Neural crest cell (in vitro differentiated cells): Measurements from ENCODE around the gene SIPA1L3. TPM values are rescaled to one million over a fixed set of nuclear protein-coding genes. Genes with fewer than 3 reads are reported as not detected.

Source experiments
- DNase-seq: peaks from one replicate; pipeline ENCODE4 v3.0.0; 2021; ENCODE audit warnings: low read depth, mixed read lengths, low spot score
- H3K27ac Mint-ChIP-seq: one replicate; pipeline ENCODE4 v1.8.0; 2021; ENCODE audit warnings: mild to moderate bottlenecking, mixed read lengths; ENCODE audit not compliant: unreplicated experiment
- H3K27me3 Mint-ChIP-seq: 2 replicates; pipeline ENCODE4 v1.8.0; 2021; ENCODE audit warnings: low read depth, mild to moderate bottlenecking, mixed read lengths
- H3K36me3 Mint-ChIP-seq: 2 replicates; pipeline ENCODE4 v1.8.0; 2021; ENCODE audit warnings: low read depth, mild to moderate bottlenecking, mixed read lengths
- H3K4me1 Mint-ChIP-seq: 2 replicates; pipeline ENCODE4 v1.8.0; 2021; ENCODE audit warnings: mixed read lengths
- H3K4me3 Mint-ChIP-seq: one replicate; pipeline ENCODE4 v1.8.0; 2021; ENCODE audit warnings: mild to moderate bottlenecking, mixed read lengths
- H3K9me3 Mint-ChIP-seq: 2 replicates; pipeline ENCODE4 v1.8.0; 2021; ENCODE audit warnings: mixed read lengths
- total RNA-seq: library from RNA; stranded (reverse); gene quantifications from 2 replicates; pipeline ENCODE4 v1.2.1, GENCODE V29; 2021
- TF ChIP-seq, protein P1 (sequence below): fragments of 200-600 bp; sonication (generic); conservative IDR thresholded peaks from 2 replicates; pipeline ENCODE4 v1.5.0; 2021; ENCODE audit warnings: antibody characterized with exemption, mild to moderate bottlenecking

Gene SIPA1L3
- total RNA-seq, 1 donor from 2014 or later = 41.2 TPM

DNA sequence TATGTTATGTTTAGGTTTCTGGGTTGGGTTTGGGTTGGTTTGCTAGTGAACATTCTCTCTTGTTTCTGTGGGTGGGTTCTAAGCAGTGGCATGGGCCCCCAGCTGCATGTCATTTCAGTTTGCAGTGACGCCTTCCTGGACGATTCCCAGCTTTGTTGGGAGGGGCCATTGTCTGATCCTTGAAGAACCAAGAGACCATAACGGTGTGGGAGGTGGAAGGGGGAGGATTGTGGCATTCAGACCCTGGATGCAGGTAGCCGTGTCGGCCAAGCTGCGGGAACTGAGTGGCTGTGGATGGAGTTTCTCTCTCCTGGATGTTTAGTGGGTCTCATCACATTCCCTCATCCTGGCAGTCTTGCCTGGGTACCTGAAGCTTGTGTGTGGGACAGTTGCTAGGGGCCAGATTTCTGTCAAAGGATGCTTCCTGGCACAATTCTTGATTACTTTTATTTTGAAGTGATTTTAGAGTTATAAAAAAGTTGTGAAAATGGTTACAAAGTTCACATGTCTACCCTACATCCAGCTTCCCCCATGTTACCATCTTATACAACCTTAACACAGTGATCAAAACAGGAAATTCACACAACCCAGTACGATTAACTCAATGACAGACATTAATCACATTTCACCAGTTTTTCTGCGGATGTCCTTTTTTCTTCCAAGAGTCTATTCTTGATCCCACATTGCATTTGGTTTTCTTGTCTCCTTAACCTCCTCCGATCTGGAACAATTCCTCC, 123.8 kb downstream of the SIPA1L3 start:
- Mint-ChIP-seq H3K36me3 (peaks cover 9% of the 10 kb centered on the region), H3K4me3 (no peak overlapping the region), H3K9me3 (no peaks in the 10 kb centered on the region), H3K4me1 (peaks cover 10% of the 10 kb centered on the region), H3K27ac (no peak overlapping the region), H3K27me3 (no peaks in the 10 kb centered on the region)
- TF ChIP-seq, protein P1, sequence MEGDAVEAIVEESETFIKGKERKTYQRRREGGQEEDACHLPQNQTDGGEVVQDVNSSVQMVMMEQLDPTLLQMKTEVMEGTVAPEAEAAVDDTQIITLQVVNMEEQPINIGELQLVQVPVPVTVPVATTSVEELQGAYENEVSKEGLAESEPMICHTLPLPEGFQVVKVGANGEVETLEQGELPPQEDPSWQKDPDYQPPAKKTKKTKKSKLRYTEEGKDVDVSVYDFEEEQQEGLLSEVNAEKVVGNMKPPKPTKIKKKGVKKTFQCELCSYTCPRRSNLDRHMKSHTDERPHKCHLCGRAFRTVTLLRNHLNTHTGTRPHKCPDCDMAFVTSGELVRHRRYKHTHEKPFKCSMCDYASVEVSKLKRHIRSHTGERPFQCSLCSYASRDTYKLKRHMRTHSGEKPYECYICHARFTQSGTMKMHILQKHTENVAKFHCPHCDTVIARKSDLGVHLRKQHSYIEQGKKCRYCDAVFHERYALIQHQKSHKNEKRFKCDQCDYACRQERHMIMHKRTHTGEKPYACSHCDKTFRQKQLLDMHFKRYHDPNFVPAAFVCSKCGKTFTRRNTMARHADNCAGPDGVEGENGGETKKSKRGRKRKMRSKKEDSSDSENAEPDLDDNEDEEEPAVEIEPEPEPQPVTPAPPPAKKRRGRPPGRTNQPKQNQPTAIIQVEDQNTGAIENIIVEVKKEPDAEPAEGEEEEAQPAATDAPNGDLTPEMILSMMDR = no peak
- no peak for DNase-seq

DNA sequence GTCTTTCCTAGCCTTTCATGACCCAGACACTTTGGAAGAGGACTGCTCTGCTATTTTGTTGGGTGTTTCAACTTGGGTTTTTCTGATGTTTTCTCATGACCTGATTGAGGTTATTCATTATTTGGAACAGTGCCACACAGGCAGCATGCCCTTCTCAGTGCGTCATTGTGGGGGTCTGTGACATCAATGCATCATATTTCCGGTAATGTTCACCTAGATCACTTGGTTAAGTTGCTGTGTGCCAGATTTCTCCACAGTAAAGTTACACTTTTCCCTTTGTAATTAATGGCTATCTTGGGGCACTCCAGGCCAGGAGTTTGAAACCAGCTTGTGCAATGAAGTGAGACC, 124.4 kb downstream of the SIPA1L3 start:
- DNase-seq = no peak
- TF ChIP-seq, protein P1 = no peak
- no peak overlapping the region for H3K4me3 Mint-ChIP-seq
- peak overlapping the region; percentile 5 for H3K27ac Mint-ChIP-seq
- H3K27me3 Mint-ChIP-seq = no peaks in the 10 kb centered on the region
- H3K36me3 Mint-ChIP-seq = peaks cover 9% of the 10 kb centered on the region
- peaks cover 14% of the 10 kb centered on the region for H3K4me1 Mint-ChIP-seq
- no peaks in the 10 kb centered on the region for H3K9me3 Mint-ChIP-seq

DNA sequence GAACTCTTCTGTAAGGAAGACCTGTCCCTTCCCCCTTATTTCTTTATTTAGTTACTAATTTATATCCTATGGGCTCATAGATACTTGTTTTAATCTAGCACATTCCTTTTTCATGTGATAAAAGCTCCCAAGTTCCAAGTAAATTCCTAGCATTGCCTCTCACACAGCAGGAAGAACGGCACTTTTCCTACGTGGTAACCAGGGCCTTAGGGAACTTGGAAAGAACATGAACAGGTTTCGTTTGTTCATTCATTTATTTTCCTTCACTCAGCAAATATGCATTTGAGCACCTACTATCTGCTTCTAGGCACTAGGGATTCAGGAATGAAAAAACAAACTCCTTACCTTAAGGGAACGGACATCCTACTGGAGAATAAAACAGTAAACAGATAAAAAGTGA, 125.1 kb downstream of the SIPA1L3 start:
- Mint-ChIP-seq H3K36me3 (peaks cover 9% of the 10 kb centered on the region), H3K4me3 (no peak overlapping the region), H3K4me1 (peaks cover 20% of the 10 kb centered on the region), H3K27me3 (no peaks in the 10 kb centered on the region), H3K27ac (no peak overlapping the region), H3K9me3 (no peaks in the 10 kb centered on the region)
- TF ChIP-seq, protein P1 = no peak
- DNase-seq = no peak

DNA sequence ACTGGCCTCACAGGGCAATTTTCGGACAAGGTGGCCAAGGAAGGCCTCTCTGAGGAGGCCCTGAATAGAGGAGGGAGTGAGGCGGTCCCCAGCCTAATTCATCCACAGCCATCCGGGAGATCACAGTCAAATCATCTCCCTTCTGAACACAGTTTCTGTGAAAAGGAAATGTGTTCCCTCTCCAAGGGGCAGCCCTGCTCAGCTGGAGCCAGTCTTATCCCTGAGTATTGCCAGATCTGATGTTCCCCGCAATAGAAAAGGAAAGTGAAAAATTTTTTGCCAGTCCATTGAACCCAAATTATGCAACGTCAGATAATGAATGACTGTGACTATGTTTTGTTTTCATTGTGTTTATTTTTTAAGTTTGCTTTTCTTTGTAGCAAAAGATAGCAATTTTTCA, 125.9 kb downstream of the SIPA1L3 start:
- H3K27ac Mint-ChIP-seq = no peak overlapping the region
- H3K9me3 Mint-ChIP-seq = no peaks in the 10 kb centered on the region
- TF ChIP-seq, protein P1 = no peak
- H3K36me3 Mint-ChIP-seq = peaks cover 9% of the 10 kb centered on the region
- no peak for DNase-seq
- H3K4me1 Mint-ChIP-seq = peaks cover 28% of the 10 kb centered on the region
- no peaks in the 10 kb centered on the region for H3K27me3 Mint-ChIP-seq
- H3K4me3 Mint-ChIP-seq = no peak overlapping the region

DNA sequence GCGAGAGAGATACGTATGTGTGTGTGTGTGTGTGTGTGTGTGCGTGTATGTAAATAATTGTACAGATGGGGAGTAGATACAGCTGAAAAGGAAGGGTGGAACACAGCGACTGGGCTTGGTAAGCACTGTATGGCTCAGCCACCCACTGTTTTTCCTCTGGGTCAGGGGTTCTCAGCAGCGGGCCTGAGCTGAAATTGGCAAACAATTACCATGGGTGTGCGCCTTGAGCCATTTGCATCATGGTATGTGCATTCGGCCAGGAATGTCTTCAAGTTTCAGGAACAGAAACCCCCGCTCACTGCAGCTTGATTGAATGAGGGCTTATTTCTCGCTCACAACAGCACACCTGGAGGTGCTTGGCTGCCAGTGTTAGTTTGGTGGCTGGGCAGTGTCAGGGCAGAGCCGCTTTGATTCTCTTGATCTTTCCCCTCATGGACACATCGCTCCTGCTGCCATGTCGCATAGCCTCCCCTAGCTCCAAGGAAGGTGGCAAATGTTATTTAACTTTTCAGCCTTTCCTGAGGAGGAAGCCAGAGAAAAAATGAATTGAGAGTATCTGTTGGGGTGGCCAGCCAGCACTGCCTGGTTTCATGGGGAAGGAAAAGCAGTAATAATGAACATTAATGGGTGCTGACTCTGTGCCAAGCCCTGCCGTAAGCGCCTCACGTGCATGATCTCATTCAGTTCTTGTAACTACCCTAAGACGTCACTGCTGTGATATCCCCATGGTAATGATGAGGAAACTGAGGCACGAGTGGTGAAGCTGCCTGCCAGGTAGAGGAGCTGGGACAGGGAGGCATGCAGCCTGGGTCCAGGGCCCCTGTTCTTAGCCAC, 126.9 kb downstream of the SIPA1L3 start:
- peaks cover 9% of the 10 kb centered on the region for H3K36me3 Mint-ChIP-seq
- H3K27ac Mint-ChIP-seq = no peak overlapping the region
- DNase-seq = no peak
- TF ChIP-seq, protein P1 = no peak
- no peaks in the 10 kb centered on the region for H3K27me3 Mint-ChIP-seq
- no peaks in the 10 kb centered on the region for H3K9me3 Mint-ChIP-seq
- no peak overlapping the region for H3K4me3 Mint-ChIP-seq
- H3K4me1 Mint-ChIP-seq = peaks cover 30% of the 10 kb centered on the region
